Kidney tubule cell (primary cell): ENCODE results near the gene ABTB2.

Source experiments
- DNase-seq: peaks from one replicate; pipeline ENCODE4 v3.0.0-alpha.2; 2018; ENCODE audit warnings: low spot score

ABTB2 gene

DNA sequence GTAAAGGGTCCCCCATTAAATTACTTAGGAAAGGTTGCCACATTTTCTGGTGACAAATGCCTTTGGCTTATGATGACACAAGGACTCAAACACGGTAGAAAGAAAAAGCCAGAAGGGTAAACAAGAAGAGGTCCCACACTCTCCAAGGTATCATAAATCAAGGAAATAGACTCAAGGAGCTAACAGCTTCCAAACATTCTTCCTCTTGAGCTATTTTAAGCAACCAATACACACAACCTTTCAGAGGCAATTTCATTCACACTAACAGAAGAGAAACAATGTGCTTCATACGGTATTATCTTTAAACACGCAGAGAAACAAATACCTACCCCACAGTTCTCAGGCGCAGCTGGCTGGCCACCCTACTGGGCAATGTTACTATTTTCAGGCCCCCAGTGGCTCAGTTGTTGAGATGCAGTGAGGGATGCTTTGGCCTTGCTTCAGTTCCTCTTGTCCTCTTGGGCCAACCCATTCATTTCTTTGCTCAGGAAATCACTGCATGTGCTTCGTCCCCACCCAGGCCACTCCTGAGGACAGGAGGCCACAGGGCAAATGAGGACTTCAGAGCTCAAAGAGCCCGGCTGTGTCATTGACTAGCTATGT lies 15.8 kb downstream of the ABTB2 start:
- no peak for DNase-seq

GRCh38 chr11:34341096-34341495 lies 16.7 kb downstream of the ABTB2 start:
- DNase-seq, result no peak

DNA sequence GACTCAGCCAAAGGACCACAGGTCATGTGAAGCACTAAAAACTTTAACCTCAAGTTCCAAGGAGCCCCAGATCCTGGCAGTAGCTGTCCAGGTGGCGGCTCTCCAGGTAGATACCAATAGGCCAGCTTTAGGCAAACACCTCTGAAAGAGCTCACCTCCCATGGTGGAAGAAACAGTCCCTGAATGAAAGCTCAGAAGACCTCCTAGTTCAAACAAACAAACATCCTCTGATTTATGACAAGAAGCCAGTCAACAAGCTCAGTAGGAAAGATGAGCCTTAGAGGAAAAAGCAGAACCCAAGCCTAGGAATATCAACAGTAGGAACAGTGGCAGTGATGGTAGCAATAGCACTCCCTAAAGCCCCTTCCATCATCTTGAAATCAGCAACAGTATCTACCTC lies 17.2 kb downstream of the ABTB2 start:
- DNase-seq, result no peak

DNA sequence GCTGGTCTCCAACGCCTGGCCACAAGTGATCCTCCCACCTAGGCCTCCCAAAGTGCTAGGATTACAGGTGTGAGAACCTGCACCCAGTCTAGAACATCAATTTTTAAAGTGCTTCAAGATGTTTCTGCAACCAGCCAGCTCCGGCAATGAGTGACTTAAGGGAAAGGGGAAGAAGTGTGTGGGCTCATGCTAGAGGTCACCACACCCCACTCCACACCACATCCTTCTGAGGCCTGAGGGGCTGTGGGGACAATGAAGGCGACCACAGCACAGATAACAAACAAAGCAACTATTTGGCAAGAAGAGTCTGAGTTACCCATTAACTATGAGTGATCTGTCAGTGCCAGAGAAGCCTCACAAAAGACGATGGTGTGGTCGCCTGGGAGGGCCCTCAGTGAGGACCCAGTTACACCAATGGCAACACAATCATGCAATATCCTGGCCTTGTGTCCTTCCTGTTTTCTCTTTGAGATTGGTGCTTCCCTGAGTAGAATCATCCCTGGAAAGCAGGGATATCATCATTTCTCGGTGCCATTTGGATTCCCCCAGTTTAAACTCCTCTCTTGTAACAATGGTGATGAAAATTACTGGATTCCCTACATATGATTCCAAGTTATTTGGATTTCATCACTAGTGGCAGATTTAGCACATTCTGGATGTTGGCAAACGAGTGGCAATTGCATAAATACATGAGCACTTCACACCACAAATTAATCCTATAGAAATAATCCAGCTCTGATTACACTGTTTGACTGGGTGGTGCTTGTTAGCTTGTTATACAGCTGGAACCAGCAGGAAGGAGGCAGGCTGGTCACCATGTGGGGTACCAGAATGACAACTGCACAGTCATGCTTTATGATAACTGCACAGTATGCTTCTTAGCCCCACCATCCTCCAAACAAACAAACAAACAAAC lies 18.4 kb downstream of the ABTB2 start:
- peak; percentile 88 for DNase-seq

DNA sequence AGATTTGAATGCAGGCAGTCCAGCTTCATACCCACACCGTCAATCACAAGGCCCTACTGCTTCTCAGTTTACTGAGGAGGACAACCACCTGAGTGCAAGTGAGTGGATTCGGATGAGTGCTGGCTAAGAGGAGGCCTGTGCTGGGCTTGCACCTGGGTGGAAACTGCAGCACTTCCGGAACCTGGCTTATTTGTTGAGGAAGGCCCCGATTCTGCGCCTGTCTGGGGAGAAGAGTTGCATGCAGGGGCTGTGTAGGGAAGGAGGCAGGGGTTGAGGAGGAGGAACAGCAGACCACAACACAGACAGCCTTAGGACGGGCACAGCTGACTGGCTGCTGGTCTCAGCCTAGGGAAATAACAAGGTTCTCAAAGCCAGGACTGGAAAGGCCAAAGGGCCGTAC lies 20.8 kb downstream of the ABTB2 start:
- DNase-seq, result no peak

DNA sequence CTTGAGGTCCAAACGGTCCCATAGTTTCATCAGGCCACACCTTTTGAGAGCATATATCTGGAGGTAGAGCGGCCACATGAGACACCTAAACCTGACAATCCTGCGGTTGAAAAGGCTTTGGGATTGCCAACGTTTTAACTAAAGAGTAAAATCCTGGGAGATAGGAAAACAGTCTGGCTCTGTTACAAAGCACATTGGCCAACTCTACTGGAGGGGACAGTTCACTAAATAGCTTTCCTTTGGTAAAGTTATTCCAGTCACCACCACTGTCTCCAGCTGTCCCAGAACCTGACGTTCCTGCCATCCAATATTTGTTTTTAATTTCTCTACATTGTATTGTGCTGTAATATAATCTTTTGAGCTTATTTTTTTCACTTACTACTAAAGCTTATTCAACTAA lies 22.0 kb downstream of the ABTB2 start:
- DNase-seq, result no peak

DNA sequence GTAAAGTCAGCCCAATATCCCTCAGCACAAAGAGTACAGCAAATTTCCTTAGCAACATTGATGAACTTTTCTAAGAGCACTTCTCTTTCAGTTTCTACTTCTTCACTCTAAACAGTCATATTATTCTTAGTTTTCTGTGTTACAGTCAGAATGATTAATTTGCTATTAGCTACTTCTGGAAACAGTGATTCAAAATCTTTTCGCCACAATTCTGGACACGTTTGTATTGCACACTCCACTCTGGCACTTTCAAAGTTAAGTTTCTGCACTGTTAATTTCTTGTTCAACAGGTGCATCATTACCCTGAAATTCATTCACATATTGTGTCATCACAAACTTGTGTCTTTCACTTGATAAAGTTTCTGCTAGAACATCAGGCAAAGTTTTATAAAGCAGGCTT lies 22.5 kb downstream of the ABTB2 start:
- DNase-seq, result no peak

GRCh38 chr11:34333787-34334186 lies 24.0 kb downstream of the ABTB2 start:
- no peak for DNase-seq

DNA sequence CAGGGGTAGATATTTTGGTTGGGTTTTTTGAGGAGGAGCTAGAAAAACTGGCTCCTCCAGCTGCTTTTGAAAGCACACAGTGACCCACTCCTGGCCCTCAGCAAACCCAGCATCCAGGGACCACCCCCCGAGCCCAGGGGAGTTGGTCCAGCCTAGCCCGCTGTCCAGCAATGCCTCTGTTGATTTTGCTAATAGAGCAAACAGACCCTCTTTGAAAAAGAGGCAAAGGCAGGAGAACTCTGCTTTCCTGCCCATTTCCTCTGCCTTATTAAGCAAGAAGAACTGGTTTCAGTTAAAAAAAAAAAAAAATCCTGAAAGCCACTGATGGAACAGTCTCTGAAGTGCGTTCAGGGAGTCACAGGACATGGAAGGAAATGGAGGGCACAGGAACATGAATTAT lies 25.3 kb downstream of the ABTB2 start:
- no peak for DNase-seq

DNA sequence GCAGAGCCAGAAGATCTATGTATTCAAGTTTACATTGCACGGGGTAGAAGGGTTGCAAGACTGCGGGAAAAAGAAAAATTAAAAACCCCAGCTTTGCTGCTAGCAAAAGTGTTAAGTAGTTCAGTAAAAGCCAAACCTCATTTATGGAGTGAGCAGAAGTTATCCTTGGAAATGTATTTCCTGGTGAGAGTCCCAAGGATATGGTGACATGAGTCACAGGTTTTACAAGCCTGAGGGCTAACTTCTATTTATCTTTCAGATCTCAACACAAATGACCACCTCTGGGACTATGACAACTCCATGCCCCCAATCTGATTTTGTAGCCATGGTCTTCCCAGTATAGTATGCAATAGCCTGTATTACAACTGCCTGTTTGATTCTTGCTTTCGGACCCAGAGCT lies 26.1 kb downstream of the ABTB2 start:
- DNase-seq, result peak; percentile 64

DNA sequence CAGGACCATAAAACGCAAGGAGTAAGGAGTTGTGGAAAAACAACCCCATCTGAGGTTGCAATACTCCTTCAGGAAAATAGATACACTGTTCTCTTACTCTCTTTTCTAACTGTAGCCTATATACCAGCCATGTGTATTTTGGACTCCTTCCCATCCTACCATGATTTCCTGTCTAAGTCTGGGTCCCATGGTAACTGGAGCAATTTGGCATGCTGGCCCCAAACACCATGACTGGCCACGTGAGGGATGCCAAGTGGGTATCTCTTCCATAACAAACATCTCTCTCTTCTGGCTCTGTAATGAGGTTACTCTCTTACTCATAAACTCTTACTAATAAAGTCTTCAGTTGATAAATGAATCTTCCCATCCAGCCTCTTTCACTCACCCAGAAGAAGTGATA lies 26.5 kb downstream of the ABTB2 start:
- peak; percentile 82 for DNase-seq

DNA sequence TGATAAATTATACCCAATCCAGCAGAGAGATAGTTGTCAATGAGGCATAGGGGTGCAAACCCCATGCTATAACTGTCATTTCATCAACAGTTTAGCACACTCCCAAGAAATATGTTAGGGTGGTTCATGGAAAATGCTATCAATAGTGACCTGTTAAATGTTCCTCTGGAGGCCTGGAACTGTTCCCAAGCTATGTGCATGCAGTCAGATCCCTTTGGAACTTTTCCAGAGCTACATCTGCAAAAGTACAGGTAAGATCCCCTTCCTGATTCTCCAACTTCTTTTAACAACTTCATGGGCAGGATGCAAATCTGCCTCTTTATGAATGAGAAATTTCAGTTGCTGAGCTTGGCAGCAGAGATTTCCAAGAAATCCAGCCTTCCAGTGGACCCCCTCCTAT lies 27.2 kb downstream of the ABTB2 start:
- DNase-seq, result no peak

- no peak for DNase-seq
These were observed 27.9 kb downstream of the ABTB2 start for GRCh38 chr11:34329876-34330275.

DNA sequence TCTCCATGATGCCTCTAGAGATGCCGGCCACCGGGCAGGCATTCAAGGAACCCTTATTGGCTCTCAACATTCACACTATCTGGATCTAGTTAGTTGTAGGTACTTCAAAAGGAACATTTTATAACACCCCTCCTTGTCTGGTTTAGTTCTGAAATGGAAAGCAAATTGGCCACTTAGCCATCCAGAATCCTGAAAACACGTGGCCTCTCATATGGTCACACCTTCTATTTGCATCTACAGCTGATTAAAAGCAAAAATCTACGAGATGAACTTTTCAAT lies 29.2 kb downstream of the ABTB2 start:
- no peak for DNase-seq

GRCh38 chr11:34327804-34328631 lies 29.8 kb downstream of the ABTB2 start:
- no peak for DNase-seq

GRCh38 chr11:34324466-34324865 lies 33.3 kb downstream of the ABTB2 start:
- DNase-seq, result no peak

DNA sequence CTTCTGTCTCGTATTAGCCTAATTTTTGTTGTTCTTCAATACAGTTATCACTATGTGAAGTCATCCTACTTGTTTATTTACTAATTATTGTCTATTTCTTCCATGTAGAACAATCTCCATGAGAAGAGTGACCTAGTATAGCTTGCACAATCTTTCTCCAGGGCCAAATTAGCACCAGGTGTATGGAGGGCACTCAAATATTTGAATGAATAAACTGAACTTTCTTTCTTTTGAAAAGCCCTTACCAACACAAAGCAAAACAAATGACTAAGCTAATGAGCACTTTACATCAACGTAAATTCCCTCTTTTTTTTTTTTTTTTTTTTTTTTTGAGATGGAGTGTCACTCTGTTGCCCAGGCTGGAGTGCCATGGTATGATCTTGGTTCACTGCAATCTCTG lies 34.2 kb downstream of the ABTB2 start:
- no peak for DNase-seq

DNA sequence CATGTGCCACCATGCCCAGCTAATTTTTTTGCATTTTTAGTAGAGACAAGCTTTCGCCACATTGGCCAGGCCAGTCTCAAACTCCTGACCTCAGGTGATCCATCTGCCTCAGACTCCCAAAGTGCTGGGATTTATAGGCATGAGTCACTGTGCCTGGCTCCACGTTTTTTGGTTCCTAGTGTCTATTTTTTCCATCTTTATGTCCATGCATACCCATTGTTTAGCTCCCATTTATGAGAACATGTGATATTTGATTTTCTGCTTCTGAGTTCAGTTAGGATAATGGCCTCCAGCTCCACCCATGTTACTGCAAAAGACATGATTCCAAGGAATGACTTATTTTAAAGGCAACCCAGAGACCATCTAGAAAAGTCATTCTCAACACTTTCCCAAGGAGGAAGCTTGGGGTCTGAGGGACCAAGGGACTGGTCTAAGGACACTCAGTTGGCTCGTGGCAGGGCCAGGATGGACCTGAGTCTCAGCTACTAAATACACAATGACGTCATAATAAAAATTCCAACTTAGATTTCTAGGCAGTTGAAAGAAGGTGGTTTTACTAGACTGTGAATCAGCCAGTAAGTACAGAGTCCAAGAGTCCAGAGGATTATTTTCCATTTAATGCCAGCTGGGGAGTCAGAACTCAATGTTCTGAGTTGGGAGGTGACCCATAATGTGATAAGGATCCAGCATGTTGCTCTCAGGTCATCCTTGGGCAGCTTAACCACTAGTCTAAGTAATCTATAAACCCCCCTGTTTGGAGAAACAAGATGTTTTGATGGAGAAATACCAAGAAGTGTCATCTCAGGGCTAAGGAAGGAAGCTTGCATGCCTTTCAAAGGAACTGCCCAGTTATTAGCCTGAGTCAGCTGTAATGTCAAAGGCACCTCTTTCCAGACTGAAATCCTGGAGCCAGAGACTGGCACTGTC lies 39.4 kb downstream of the ABTB2 start:
- peak; percentile 81 for DNase-seq

DNA sequence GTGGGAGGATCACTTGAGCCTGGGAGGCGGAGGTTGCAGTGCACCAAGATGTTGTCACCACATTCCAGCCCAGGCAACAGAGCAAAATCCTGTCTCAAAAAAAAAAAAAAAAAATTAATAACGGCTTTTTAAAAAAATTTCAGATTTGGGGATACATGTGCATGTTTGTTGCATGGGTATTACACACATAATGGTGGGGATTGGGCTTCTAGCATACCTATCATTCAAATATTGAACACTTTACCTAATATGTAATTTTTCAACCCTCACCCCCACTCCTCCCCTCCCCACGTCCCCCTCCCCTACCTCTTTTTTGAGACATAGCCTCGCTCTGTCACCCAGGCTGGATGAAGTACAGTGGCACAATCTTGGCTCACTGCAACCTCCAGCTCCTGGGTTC lies 40.1 kb downstream of the ABTB2 start:
- DNase-seq, result no peak

- no peak for DNase-seq
These were observed 40.8 kb downstream of the ABTB2 start for GRCh38 chr11:34317036-34317360.

DNA sequence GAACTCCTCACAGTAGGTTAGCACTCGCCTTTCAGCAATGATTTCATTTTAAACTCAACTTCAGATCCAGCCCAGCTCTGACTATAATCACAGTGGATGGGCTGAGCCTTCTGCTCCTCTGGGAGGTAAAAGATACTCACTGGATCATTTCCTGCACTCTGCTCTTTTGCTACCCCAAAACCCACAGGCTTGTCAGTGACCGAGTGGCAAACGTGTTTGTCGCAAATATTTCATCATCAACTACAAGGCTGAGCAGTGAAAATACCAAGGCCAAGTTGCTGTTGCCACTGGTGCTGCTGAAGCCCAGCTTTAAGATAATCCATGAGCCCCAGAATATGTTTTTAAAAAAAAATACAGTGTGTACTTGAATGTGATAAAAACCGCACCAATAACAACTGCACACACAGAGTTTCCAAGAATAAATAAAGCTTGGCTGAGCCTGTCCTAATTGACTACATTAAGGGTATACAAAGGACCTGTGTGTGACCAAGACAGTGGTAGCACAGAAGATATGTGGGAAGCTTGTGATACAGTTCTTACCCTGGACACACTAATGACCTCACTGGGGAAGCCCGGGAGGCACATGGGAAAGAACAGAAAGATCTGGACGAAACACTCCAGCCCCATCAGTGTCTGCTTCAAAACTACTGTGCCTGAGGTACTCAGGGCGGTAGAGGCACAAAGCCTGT lies 41.3 kb downstream of the ABTB2 start:
- peak; percentile 40 for DNase-seq

DNA sequence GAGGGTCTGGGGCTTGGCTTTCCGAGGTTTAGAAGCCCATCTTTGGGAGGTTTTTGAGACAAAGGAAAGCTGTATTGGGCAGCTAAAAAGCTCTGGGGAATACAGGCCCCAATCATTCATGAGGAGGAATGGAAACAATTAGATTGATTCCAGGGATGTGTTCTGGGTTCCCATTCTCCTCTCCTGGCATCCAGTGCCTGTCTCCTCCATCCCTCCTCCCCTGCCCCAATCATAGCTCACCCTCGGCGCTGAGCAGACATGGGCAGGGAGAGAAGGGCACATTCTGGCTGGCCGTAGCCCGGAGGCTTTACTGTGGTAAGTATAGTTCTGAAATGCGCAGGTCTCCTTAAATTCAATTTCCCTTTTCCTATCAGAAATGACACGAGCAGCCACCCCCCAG lies 42.4 kb downstream of the ABTB2 start:
- DNase-seq, result no peak
